ENCODE data around the gene PTPRT.

The PTPRT gene

DNA sequence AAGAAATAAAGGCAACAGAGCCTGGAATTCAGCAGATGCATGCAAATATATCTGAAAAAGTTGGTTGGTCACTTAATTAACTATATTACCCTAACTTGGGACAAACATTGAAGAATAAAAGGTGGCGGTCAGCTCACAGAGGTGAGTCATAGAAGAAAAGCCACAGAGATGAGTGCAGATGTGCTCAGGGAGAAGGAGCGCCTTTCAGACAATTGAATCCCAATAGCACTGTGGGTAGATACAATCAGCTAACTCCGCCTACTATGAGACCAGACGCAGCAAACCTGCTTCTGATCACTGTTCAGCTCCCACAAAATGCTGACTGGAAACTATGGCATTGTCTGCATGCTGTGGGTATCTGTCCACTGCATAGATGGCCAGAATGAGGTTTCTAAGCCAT lies 447.8 kb downstream of the PTPRT start:
- Histone ChIP-seq H3K36me3 (ENCODE audit: control insufficient read depth, insufficient read depth, low read length) (no peaks in the 10 kb centered on the region), H3K4me1 (ENCODE audit: control insufficient read depth, insufficient read depth, low read length) (no peaks in the 10 kb centered on the region), H3K27me3 (ENCODE audit: control insufficient read depth, insufficient read depth, low read length) (no peaks in the 10 kb centered on the region), H3K9me3 (ENCODE audit: control insufficient read depth, insufficient read depth, low read length) (no peaks in the 10 kb centered on the region), H3K4me3 (ENCODE audit: low read length) (no peak overlapping the region), H3K27ac (ENCODE audit: low read length) (no peak overlapping the region)
- no CpG with 5 or more reads among the region's 4 CpGs for WGBS (ENCODE audit: insufficient coverage, insufficient read length)
- DNase-seq (ENCODE audit: low read depth, low spot score), result no peak

DNA sequence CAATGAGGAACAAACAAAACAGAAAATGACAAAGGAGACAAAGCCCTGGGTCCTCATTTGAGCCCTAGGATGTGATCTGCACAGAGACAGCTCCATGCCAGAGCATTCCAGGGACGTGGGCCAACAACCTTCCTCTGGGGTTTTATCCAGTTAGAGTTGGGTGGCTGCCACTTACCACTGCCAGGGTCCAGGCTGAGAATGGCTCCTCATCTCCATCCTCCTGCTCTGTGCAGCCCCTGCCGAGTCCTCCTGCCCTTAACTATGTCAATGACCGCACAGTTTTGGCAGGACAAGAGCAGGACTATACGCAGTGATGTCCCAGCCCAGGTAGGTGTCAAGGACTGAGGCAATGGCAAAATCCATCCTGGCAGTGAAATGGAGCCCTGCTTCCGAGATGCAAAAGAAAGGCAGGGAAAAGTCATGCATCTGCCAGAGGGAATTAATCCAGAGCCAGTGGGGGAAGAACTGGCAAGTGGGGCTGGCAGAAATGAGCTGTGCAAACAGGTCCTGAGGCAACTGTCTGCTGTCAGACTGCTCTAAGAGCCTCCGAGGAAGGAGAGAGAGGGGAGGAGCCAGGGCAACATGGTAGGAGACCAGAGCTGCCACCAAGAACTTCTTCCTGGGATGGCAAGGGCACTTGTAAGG lies 449.4 kb downstream of the PTPRT start:
- Histone ChIP-seq H3K36me3 (ENCODE audit: control insufficient read depth, insufficient read depth, low read length) (no peaks in the 10 kb centered on the region), H3K4me1 (ENCODE audit: control insufficient read depth, insufficient read depth, low read length) (no peaks in the 10 kb centered on the region), H3K27ac (ENCODE audit: low read length) (no peak overlapping the region), H3K4me3 (ENCODE audit: low read length) (no peak overlapping the region), H3K27me3 (ENCODE audit: control insufficient read depth, insufficient read depth, low read length) (no peaks in the 10 kb centered on the region), H3K9me3 (ENCODE audit: control insufficient read depth, insufficient read depth, low read length) (no peaks in the 10 kb centered on the region)
- no CpG with 5 or more reads among the region's 6 CpGs for WGBS (ENCODE audit: insufficient coverage, insufficient read length)
- no peak for DNase-seq (ENCODE audit: low read depth, low spot score)

DNA sequence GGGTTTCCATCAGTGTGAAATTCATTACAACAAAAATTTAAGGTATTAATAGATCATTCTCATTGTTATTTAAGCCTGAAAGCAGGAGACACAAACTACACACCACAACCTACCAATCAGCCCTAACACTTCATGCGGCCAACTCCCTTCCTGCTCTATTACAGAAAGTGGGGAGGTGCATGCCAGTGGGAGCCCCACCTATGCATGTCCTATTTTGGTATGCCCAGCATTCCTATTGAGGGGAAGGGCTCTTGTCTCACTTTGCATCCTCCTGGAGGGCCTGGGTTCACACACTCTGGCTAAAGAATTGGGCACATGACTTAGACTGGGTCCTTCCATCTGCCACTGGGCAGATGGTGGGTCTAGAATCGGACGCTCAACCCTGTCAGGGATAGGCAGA lies 450.0 kb downstream of the PTPRT start:
- H3K4me1 ChIP-seq (ENCODE audit: control insufficient read depth, insufficient read depth, low read length), result no peaks in the 10 kb centered on the region
- H3K36me3 ChIP-seq (ENCODE audit: control insufficient read depth, insufficient read depth, low read length), result no peaks in the 10 kb centered on the region
- no peak overlapping the region for H3K27ac ChIP-seq (ENCODE audit: low read length)

DNA sequence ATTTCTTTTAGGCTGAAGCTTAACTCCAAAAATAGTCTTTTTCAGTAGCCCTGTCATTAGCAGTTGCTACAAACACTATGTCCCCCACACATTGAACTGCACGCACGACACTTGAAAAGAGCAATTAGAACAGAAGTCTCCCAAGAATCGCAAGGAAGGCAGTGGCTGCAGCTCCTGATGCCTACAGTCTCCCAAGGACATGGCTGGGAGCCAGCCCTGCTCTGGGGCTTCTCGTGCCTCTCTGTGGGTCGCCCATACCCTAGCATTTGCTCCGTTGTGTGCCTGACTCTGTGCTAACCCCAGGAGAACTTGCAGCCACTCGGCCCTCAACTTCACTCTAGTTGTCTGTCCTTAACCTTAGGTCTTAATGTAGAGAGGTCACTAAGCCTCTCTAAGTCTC lies 454.2 kb downstream of the PTPRT start:
- Histone ChIP-seq H3K4me1 (ENCODE audit: control insufficient read depth, insufficient read depth, low read length) (no peaks in the 10 kb centered on the region), H3K36me3 (ENCODE audit: control insufficient read depth, insufficient read depth, low read length) (no peaks in the 10 kb centered on the region), H3K27me3 (ENCODE audit: control insufficient read depth, insufficient read depth, low read length) (no peaks in the 10 kb centered on the region), H3K9me3 (ENCODE audit: control insufficient read depth, insufficient read depth, low read length) (no peaks in the 10 kb centered on the region), H3K4me3 (ENCODE audit: low read length) (no peak overlapping the region), H3K27ac (ENCODE audit: low read length) (no peak overlapping the region)
- DNase-seq (ENCODE audit: low read depth, low spot score), result no peak
- no CpG with 5 or more reads among the region's 7 CpGs for WGBS (ENCODE audit: insufficient coverage, insufficient read length)

More for the DNA sequence above, 450.0 kb downstream of the PTPRT start:
- DNase-seq (ENCODE audit: low read depth, low spot score), result no peak
- H3K27me3 ChIP-seq (ENCODE audit: control insufficient read depth, insufficient read depth, low read length), result no peaks in the 10 kb centered on the region
- WGBS (ENCODE audit: insufficient coverage, insufficient read length), result no CpG with 5 or more reads among the region's 3 CpGs
- H3K9me3 ChIP-seq (ENCODE audit: control insufficient read depth, insufficient read depth, low read length), result no peaks in the 10 kb centered on the region
- H3K4me3 ChIP-seq (ENCODE audit: low read length), result no peak overlapping the region

- Histone ChIP-seq H3K36me3 (ENCODE audit: control insufficient read depth, insufficient read depth, low read length) (no peaks in the 10 kb centered on the region), H3K27ac (ENCODE audit: low read length) (no peak overlapping the region), H3K4me3 (ENCODE audit: low read length) (no peak overlapping the region), H3K4me1 (ENCODE audit: control insufficient read depth, insufficient read depth, low read length) (no peaks in the 10 kb centered on the region), H3K27me3 (ENCODE audit: control insufficient read depth, insufficient read depth, low read length) (no peaks in the 10 kb centered on the region), H3K9me3 (ENCODE audit: control insufficient read depth, insufficient read depth, low read length) (no peaks in the 10 kb centered on the region)
- no CpG with 5 or more reads among the region's 5 CpGs for WGBS (ENCODE audit: insufficient coverage, insufficient read length)
- DNase-seq (ENCODE audit: low read depth, low spot score), result no peak
These were observed 454.9 kb downstream of the PTPRT start for GRCh38 chr20:42734660-42735368.

- no peak for DNase-seq (ENCODE audit: low read depth, low spot score)
- no peaks in the 10 kb centered on the region for H3K36me3 ChIP-seq (ENCODE audit: control insufficient read depth, insufficient read depth, low read length)
- no peaks in the 10 kb centered on the region; the same call in 1 of the 2 replicates for H3K4me1 ChIP-seq (ENCODE audit: control insufficient read depth, insufficient read depth, low read length)
- H3K27me3 ChIP-seq (ENCODE audit: control insufficient read depth, insufficient read depth, low read length), result no peaks in the 10 kb centered on the region
- no peaks in the 10 kb centered on the region for H3K9me3 ChIP-seq (ENCODE audit: control insufficient read depth, insufficient read depth, low read length)
- no peak overlapping the region for H3K27ac ChIP-seq (ENCODE audit: low read length)
- WGBS (ENCODE audit: insufficient coverage, insufficient read length), result no CpG with 5 or more reads among the region's 2 CpGs
- H3K4me3 ChIP-seq (ENCODE audit: low read length), result no peak overlapping the region
These were observed 467.8 kb downstream of the PTPRT start for GRCh38 chr20:42721923-42722322.

DNA sequence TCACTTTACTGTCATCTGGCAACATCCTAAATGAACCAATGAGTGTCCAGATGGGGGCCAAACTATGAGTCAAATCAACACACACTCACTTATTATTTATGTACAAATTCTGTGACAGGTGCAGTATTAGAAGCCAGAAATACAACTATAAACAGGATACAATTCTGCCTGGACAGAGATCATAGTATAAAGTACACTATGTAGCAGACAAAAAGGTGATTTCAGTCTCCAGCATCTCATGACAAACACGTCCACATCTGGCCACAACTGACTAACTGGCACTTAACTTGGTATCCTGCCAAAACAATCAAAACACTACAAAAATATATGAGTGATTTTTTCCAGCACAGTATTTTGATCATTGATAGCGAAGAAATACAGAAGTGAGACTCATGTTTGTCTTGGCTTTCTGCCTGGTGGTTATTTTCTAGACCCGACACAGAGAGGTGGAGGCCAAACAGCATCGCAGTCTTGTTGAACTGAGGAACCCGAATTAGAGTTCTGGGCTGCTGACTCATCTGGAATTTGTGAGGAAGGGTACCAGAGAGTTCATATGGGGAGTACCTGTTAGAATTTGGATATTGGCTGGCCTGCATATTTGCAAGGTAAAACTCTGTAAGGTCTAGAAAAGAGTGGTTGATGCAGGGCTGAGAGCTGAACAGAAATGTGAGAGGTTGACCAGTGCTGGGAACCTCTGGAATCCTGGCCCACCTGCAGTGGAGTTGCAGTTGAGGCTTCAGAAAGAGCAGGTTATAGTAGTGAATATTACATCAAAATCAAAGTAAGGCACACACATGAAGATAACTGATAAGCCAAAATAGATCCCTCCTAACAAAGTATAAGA lies 475.2 kb downstream of the PTPRT start:
- no peaks in the 10 kb centered on the region for H3K4me1 ChIP-seq (ENCODE audit: control insufficient read depth, insufficient read depth, low read length)
- H3K9me3 ChIP-seq (ENCODE audit: control insufficient read depth, insufficient read depth, low read length), result no peaks in the 10 kb centered on the region; the same call in 1 of the 2 replicates
- H3K27ac ChIP-seq (ENCODE audit: low read length), result no peak overlapping the region
- H3K4me3 ChIP-seq (ENCODE audit: low read length), result no peak overlapping the region
- DNase-seq (ENCODE audit: low read depth, low spot score), result no peak
- H3K36me3 ChIP-seq (ENCODE audit: control insufficient read depth, insufficient read depth, low read length), result no peaks in the 10 kb centered on the region
- WGBS (ENCODE audit: insufficient coverage, insufficient read length), result no CpG with 5 or more reads among the region's 5 CpGs
- H3K27me3 ChIP-seq (ENCODE audit: control insufficient read depth, insufficient read depth, low read length), result no peaks in the 10 kb centered on the region

- no peak overlapping the region for H3K4me3 ChIP-seq (ENCODE audit: low read length)
- no CpG with 5 or more reads among the region's 3 CpGs for WGBS (ENCODE audit: insufficient coverage, insufficient read length)
These were observed 481.4 kb downstream of the PTPRT start for GRCh38 chr20:42708266-42708665.

GRCh38 chr20:42706759-42707158 lies 482.9 kb downstream of the PTPRT start:
- no peaks in the 10 kb centered on the region for H3K36me3 ChIP-seq (ENCODE audit: control insufficient read depth, insufficient read depth, low read length)
- no CpG with 5 or more reads among the region's 1 CpG for WGBS (ENCODE audit: insufficient coverage, insufficient read length)
- H3K4me3 ChIP-seq (ENCODE audit: low read length), result no peak overlapping the region
- H3K4me1 ChIP-seq (ENCODE audit: control insufficient read depth, insufficient read depth, low read length), result no peaks in the 10 kb centered on the region
- no peak overlapping the region for H3K27ac ChIP-seq (ENCODE audit: low read length)
- H3K9me3 ChIP-seq (ENCODE audit: control insufficient read depth, insufficient read depth, low read length), result no peaks in the 10 kb centered on the region; the same call in 1 of the 2 replicates
- no peaks in the 10 kb centered on the region for H3K27me3 ChIP-seq (ENCODE audit: control insufficient read depth, insufficient read depth, low read length)
- no peak for DNase-seq (ENCODE audit: low read depth, low spot score)

More at GRCh38 chr20:42708266-42708665, 481.4 kb downstream of the PTPRT start:
- no peaks in the 10 kb centered on the region; the same call in 1 of the 2 replicates for H3K9me3 ChIP-seq (ENCODE audit: control insufficient read depth, insufficient read depth, low read length)
- H3K27me3 ChIP-seq (ENCODE audit: control insufficient read depth, insufficient read depth, low read length), result no peaks in the 10 kb centered on the region
- no peak overlapping the region for H3K27ac ChIP-seq (ENCODE audit: low read length)
- no peaks in the 10 kb centered on the region for H3K36me3 ChIP-seq (ENCODE audit: control insufficient read depth, insufficient read depth, low read length)
- DNase-seq (ENCODE audit: low read depth, low spot score), result no peak
- no peaks in the 10 kb centered on the region for H3K4me1 ChIP-seq (ENCODE audit: control insufficient read depth, insufficient read depth, low read length)

- Histone ChIP-seq H3K4me1 (ENCODE audit: control insufficient read depth, insufficient read depth, low read length) (no peaks in the 10 kb centered on the region), H3K36me3 (ENCODE audit: control insufficient read depth, insufficient read depth, low read length) (no peaks in the 10 kb centered on the region), H3K9me3 (ENCODE audit: control insufficient read depth, insufficient read depth, low read length) (no peaks in the 10 kb centered on the region; the same call in 1 of the 2 replicates), H3K27me3 (ENCODE audit: control insufficient read depth, insufficient read depth, low read length) (no peaks in the 10 kb centered on the region), H3K4me3 (ENCODE audit: low read length) (no peak overlapping the region), H3K27ac (ENCODE audit: low read length) (no peak overlapping the region)
- no peak for DNase-seq (ENCODE audit: low read depth, low spot score)
These were observed 484.2 kb downstream of the PTPRT start for GRCh38 chr20:42705550-42705949.

All from iPS DF 6.9 (cell line).